ENCODE measurements around the gene NDUFB5.

The NDUFB5 gene

DNA sequence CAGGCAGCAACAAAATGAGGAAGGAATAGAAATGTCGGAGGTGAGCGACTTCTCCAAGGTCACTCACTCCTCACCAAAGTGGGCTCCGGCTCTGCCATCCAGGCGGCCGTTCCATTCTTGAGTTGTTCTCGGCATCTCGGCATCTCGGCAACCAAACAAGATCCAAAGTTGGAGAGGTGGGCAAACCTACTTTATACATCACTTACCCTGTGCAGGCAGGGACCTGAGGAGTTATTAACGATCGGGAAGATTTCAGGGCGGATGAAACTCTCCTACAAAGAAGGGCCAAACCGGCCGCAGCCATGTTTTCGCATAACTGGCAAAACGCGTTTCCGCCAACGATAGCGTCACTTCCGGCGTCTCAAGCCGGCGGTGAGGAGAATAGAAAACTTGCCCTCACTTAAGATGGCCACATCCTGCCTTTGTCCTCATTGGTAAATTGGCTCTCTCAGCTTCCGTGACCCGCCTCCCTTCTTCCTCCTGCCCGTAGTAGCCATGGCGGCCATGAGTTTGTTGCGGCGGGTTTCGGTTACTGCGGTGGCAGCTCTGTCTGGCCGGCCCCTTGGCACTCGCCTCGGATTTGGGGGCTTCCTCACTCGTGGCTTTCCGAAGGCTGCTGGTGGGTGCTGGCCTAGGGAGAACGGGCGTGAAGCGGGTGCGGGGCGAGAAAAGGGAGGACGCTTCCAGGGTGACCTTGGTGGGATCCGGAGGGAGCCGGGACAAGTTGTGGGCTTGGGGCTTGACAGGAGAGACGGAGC lies at the start of gene NDUFB5, which contains the start of gene MRPL47:
TSS of gene NDUFB5 (plus strand) at position 474 of the 758 bp plus-strand sequence. CDS start at position 496, 22 bp downstream.
TSS of gene MRPL47 (minus strand) at position 318 of the 758 bp plus-strand sequence. CDS start at position 304, 14 bp downstream.
- DNase-seq = peak; percentile 93

DNA sequence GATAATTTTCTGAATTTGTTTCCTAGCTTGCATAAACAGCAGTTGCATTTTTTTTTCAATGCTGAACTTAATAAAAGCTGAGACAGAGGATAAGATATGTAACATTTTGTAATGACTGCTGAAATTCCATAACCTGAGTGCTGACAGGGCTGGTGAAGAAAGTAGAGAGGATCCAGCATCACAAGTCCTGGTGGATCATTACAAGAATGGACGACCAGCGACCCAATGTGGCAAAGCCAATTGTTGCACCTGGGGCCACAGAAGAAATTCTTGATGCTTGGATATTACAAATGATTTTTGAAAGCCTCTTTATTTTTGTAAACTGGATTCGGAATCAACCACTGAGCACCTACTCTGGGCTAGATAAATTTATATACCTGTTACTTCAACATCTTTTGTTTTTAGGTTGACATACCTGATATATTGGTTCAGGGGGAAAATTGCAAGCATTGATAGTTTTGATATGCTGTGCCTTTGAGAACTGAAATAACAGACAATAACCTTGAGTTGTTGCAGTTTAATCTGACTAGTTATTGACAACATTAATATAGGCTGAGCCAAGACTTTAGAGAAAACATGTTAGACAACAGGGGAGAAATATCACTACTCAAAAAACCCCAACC lies 45.7 kb upstream of the NDUFB5 start:
- peak; percentile 35 for DNase-seq

DNA sequence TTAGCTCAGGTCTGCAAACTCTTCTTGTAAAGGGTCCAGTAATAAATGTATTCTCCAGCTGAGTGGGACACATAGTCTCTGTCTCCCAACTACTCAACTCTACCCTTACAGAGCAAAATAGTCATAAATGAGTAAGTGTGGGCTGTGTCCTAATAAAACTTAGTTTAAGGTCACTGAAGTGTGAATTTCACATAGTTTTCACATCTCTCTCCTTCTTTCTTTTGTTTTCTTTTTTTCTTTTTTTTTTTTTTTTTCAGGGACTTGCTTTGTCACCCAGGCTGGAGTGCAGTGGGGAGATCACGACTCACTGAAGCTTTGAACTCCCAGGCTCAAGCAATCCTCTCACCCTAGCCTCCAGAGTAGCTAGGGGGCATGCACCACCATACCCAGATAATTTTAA lies 43.8 kb upstream of the NDUFB5 start:
- no peak for DNase-seq

DNA sequence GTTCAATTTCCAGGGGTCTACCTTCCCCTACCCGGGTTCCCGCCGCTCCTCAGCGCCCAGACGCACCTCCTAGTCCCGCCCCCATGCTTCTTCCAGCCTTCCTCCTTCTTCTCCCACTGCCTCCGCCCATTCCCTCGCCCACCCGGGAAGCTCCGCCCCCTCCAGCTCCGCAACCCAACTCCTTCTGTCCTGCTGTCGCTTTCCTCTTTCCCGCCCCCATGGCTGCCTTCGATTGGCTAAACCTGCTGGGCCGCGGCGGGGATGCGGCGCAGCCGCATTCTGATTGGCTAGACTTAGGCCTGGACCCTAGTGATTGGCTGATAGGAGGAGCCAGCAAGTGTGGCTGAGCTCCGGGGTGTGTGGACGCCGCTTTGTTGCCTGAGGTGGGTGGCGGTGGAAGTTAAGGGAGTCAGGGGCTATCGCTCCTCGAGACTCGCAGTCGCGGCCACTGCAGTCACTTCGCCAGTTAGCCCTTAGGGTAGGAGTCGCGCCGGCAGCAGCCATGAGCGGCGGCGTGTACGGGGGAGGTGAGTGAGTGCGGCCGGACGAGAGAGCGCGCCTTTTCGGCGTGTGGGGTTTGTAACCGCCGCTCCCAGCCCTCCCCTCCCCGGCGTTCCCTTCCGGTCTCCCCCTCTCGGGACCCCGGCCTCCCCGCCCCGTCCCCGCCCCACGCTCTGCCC lies 41.9 kb upstream of the NDUFB5 start, which contains the start of gene ACTL6A:
TSS of gene ACTL6A (plus strand) at position 336 of the 680 bp plus-strand sequence. CDS start at position 503, 167 bp downstream.
- DNase-seq = peak; percentile 98

DNA sequence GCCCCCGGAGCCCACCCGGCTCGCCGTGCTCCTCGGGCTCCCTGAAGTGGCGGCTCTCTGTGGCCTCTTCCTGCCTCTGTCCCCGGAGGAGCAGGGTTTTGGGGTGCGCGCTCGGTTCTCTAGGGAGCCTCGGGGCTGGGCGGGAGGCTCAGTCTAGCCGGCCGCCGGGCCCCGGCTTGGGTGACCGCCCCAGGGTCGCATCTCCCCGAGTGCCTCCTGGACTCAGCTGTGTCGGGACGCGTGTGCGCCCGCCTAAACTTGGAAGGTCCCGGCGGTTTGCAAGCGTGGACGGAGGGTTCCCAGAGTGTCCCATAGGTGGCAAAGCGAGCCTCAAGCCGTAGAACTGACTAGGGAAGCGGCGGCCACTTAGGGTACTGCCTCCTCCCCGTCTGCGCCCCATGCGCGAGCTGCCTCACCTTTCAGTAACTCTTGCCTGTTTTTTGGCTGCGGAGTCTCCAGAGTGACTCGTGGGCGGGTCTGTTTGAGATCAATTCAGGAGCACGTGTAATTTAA lies 41.3 kb upstream of the NDUFB5 start:
- DNase-seq = peak; percentile 59

DNA sequence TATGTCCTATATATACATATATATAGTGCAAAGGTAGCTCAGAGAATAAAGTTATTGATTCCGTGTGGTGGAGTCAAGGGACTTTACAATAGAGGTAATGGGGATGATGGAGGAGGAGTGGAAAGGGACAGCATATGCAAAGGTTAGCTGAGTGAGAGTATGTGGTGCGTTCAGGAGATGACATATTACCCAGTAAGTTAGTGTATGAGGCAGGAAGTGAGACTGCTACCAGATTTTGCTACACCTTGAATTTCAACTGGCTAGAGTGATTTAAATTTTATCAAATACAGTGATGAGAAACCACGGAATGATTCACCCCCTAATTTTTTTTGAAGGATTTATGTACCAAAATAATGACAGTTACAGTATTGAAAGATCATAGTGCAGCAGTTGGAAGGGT lies 39.1 kb upstream of the NDUFB5 start:
- no peak for DNase-seq

DNA sequence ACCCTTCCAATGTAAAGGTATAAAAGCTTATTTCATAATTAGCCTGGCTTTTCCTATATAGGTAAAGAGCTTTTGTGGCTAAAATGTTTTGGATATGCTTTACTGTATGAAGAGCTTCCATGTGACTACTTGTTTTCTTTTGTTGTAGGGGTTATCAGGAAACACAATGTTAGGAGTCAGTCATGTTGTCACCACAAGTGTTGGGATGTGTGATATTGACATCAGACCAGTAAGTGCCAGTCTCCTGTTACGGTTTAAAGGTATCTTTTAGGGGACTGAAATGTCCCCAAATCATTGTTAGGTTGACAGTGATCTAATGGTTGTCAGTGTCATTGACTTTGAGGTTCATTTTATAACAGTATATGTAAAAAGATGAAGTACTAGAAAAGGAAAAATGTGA lies 23.6 kb upstream of the NDUFB5 start:
- DNase-seq = no peak

DNA sequence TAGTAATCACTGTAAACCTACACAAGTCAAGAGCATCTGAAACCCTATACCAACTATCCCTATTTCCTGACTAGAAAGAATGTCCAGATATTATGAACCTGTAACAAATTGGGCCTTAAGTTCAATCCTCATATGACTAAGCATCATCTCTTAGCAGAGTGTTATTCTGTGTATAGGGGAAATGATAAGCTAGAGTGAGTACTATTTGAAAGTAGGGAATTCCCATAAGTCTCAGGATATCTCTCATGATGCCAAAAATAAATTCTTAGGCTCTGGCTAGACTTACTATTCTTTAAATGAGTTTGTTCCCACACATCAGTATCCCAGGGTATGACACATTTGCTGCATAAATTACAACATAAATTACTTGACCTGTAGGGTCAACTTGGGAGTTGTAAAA lies 15.5 kb upstream of the NDUFB5 start:
- DNase-seq = no peak

DNA sequence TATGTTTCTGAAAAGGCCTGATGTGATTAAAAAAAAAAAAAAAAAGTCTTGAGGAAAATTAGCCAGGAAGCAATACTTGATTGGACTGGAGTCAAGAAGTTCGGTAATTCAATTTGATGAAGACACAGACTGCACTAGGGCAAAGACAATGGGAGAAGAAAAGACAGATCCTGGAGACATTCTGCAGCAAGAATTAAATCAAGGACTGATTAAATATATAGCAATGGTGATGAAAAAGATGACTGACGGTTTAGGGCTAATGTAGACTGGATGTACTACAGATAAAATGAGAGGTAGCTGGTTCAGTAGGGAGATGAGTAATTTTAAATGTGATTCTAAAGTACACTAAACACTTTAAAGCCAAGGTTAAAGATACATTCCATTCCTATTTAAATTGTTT lies 13.9 kb upstream of the NDUFB5 start:
- no peak for DNase-seq

DNA sequence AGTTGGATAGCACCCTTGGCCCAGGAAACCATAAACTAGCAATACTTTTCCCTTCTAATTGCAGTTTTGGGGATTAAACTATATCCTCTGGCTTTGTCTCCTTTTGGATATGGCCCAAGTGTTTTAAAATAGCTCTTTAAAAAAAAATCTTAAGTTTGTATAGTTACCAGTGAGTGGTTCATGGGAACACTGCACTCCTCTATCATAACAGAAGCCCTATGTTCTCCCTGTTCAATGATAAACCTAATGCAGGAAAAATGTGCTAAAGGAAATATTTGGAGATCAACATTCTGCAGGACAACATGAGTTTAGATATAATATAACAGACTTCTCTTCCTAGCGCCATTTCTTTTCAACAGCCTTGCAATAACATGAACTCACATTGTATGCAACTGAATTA lies 13.3 kb upstream of the NDUFB5 start:
- DNase-seq = no peak

DNA sequence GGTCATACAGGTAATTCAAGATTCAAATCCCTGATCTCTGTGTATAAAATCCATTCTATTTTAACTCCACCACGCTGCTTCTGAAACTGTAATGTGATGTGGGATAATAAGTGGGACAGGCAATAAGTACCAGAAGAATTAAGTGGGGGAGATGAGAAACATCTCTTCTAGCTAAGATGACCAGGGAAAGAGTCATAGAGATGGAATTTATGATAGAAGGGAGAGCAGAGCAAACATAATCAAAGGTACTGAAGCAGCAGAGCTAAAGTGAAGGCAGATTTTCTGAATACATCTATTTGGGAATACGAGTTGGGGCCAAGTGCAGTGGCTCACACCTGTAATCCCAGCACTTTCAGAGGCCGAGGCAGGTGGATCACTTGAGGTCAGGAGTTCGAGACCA lies 5.1 kb upstream of the NDUFB5 start:
- no peak for DNase-seq

DNA sequence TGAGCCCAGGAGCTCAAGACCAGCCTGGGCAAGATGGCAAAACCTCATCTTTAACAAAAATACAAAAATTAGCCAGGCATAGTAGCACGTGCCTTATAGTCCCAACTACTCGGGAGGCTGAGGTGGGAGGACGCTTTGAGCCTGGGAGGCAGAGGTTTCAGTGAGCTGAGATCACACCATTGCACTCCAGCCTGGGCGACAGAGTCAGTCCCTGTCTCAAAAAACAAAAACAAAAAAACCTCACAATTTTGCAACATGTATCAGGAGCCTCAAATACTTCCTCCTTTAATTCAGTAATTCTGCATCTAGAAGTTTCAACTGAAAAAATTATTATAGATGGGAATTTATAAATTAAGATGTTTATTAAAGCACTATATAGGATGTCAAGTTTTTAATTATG lies 1.3 kb upstream of the NDUFB5 start:
- no peak for DNase-seq

DNA sequence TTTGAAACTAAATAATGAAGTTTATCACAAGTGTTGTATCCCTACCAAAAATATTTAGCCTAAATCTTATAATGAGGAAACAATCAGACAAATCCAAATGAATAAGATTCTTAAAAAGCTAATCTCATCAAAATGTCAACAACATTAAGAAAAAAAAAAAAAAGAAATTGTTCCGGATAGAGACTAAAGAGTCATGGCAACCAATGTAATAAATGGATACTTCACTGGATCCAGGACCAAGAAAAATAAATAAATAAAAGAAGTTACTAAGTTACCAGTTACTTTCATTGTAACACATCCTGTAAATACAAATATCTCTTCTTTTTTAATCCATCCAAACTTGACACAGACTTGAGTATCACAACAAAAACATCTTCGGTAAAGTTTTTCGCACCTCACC lies 763 bp upstream of the NDUFB5 start:
- DNase-seq = no peak

DNA sequence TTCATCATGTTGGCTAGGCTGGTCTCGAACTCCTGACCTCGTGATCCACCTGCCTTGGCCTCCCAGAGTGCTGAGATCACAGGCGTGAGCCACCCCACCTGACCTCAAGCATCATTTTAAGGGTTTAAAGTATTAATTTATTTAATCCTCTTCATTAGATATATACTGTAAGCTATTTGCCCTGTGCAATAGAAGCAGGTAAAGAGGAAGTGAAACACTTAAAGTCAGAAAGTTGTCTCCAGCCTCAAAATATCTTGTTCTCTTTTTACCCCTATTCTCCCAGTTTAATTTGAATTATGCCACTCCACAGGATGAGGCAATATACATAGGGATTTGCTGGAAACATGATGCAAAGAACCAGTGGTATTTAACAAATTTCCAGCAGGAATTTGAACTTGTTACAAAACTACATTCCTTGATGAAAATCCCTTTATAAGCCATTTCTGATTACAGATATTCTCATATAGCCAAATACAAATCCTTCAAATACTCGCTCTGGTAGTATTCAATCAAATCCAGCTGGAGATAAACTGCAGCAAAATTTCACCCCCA lies 2.0 kb downstream of the NDUFB5 start:
- DNase-seq = no peak

DNA sequence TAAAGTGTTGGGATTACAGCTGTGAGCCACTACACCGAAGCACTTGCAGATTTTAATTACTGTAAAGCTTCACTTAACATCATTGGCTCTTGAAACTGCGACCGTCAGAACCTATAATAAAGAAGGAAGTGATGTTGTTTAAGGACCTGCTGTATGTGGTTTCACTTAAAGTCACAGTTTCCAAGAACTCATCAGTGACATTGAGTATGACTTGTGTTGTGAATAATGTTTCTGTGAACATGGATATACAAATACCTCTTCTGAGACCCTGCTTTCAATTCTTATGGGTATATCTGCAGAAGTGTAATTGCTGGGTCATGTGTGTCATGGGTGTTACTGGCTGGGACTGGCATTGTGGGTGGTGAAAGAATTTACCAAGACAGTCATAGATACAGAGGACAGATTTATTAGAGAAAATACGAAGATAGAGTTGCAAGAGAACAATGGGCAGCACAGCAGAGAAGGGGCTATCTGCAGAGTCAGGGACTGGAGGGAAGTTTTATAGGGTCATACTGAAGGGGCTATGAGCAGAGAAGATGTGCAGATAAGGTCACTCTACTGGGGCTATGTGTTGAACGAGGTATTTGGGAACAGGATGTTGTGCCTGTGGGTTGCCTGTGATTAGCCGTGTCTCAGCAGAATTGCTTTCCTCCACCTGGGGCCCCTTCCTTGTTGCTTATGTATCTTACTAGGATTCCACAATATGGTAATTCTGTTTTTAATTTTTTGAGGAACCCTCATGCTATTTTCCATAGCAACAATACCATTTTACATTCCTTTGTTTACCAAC lies 4.5 kb downstream of the NDUFB5 start:
- DNase-seq = no peak

DNA sequence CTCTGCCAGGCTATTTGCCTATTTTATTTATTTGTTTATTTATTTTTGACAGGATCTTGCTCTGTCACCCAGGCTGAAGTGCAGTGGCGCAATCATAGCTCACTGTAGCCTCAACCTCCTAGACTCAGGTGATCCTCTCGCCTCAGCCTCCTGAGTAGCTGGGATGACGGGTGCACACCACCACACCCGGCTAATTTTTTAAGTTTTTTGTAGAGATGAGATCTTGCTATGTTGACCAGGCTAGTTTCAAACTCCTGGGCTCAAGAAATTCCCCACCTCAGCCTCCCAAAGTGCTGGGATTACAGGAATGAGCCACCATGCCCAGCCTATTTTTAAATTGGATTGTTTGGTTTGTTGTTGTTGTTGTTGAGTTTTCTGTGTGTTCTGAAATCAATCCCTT lies 5.5 kb downstream of the NDUFB5 start:
- no peak for DNase-seq

DNA sequence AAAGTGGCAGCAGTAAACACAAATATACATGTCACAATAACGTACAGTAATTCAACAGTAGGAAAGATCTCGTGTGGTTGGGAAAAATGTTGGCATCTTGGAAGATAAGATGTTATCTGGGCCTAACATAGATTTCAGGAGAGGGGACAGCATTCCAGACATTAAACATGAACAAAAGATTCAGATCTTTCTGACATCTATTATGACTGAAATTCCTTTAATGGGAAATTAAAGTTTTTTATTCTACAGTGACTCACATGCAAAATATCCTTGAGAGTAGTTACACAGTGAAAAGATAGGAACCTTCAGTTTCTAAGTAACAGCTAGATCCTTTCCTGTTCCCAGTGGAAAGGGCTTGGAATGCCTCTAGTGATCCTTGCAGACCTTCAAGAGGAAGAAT lies 9.2 kb downstream of the NDUFB5 start:
- no peak for DNase-seq

DNA sequence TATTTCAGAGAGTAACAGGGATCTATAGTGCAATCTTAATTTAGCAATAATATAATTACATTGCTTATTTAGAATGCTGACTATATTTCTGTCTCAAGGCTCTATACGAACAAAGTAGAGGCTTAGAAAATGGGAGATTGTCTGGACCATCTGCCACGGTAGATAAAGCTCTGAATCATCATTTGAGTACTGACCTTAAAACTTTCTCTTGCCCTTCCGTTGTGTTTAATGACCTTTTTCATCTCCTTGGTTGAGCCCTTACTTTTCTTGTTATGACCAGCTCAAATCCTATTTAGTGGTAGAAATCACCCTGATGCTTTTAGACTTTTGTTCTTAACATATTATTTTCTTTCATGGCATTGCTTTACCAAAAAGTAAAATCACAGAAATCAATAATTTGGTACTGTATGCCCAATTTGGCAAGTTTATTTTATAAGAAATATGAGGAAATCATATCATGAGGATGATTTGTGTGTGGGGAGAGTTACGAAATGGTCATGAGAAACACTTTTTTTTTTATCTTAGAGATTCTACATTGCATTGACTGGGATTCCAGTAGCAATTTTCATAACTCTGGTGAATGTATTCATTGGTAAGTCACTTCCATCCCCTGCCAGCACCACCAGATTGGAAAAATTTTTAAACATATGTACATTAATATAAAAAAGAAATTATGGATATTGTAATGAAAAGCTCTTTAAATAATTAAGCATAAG lies 11.0 kb downstream of the NDUFB5 start:
- no peak for DNase-seq

DNA sequence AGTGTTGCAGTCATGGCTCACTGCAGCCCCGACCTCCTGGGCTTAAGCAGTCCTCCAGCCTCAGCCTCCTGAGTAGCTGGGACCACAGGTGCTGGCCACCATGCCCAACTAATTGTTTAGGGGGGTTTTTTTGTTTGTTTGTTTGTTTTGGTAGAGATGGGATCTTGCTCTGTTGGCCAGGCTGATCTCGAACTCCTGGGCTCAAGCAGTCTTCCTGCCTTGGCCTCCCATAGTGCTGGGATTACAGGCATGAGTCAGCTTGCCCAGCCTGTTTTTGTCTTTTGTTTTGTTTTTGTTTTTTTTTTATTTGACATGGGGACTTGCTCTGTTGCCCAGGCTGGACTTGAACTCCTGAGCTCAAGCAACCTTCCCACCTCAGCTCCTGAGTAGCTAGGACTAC lies 17.4 kb downstream of the NDUFB5 start:
- no peak for DNase-seq

DNA sequence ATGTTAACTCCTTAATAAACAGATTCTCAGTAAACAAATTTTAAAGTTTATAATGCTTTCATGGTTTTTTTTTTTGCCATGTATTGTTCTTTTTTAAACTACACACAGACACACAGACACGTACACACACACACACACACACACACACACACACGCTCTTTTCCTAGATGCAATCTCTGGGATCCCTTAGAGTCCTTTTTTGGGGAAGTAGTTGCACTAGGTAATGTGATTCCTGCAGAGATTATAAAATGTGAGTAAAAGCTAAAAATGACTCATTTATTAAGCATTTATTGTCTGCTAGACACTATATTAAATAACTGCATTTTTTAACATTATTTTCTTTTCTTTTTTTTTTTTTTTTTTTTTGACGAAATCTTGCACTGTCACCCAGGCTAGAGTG lies 19.9 kb downstream of the NDUFB5 start:
- no peak for DNase-seq

DNA sequence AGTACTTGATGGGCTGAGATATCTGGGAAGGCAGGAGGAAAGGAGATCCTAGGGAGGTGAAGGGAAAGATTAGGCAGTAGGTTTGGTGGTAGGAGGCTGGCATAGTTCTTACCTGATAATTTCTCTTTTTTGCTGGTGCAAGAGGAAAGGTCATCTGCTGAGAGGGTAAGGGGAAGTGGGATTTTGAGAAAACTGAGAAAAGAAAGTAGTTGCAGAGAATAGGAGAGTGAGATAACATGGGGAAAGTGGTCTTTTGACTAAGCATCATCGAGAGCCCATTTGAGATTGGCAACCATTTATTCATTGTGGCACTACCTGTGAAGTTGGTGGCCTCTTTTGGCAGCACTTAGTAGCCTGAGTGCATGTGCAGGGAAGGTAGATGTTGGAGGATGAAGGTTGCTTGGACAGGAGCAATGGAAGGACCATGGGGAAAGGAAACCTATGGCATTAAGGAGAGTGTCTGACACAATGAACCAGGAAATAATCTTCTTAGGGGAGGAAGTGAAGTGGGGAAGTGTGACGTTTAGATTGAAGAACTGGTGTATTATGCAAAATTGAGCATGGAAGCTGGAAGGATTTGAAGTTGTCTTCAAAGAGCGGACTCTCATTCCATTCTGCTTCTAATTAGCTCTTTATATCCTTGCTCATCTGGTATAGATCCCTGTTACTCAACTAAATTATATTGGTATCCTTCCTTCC lies 26.3 kb downstream of the NDUFB5 start:
- no peak for DNase-seq
